ENCODE results near the gene SH3PXD2B.

DNA sequence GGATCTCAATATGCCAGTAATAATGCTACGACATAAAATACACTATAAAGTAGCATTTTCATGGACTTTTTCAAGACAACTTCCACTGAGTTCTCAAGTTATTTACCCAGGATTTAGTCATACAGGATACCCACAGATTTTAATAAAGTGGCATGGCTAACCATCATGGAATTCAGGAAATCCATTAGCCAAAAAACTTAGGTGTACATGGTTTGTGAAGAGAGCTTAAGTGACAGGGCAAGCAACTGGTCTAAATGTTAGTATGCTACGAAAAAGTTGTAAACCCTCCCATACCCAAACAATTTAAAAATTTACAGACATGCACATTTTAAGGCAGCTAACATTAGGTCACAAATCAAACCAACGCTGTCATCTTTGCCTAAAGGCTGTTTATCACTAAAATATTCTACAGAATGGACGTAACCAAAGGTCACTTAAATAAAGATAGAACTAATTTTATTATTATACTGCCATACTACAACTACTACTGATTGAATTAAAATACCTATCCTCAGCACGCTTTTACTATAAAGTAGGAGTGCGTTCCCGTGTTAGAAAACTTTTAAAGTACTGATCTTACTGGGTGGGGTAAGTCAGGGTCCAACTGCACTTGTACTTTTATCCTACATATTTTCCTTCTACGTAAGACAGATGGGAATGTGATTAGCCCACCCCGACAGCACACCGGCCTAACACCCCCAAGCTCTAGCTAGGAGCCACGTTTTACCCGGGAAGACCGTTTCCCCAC is 171.9 kb downstream of the SH3PXD2B start:
- TF ChIP-seq JUND (IDR thresholded peaks at IDR 0.05; ENCODE audit: low read depth, low read length) (no peak), MYC (IDR thresholded peaks at IDR 0.05; ENCODE audit: insufficient read depth, insufficient read length, insufficient replicate concordance, low read length, severe bottlenecking) (no peak), BACH1 (IDR thresholded peaks at IDR 0.05; ENCODE audit: borderline replicate concordance) (no peak), EGR1 (IDR thresholded peaks at IDR 0.05; ENCODE audit: borderline replicate concordance in 1 of 2, low read depth in 2 of 2, low read length in 2 of 2) (no peak), FOXK2 (IDR thresholded peaks at IDR 0.05) (no peak)
- TF ChIP-seq, protein P1, sequence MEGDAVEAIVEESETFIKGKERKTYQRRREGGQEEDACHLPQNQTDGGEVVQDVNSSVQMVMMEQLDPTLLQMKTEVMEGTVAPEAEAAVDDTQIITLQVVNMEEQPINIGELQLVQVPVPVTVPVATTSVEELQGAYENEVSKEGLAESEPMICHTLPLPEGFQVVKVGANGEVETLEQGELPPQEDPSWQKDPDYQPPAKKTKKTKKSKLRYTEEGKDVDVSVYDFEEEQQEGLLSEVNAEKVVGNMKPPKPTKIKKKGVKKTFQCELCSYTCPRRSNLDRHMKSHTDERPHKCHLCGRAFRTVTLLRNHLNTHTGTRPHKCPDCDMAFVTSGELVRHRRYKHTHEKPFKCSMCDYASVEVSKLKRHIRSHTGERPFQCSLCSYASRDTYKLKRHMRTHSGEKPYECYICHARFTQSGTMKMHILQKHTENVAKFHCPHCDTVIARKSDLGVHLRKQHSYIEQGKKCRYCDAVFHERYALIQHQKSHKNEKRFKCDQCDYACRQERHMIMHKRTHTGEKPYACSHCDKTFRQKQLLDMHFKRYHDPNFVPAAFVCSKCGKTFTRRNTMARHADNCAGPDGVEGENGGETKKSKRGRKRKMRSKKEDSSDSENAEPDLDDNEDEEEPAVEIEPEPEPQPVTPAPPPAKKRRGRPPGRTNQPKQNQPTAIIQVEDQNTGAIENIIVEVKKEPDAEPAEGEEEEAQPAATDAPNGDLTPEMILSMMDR (IDR thresholded peaks at IDR 0.05 in 2 of 3, conservative IDR thresholded peaks at IDR 0.05 in 1 of 3; ENCODE audit: control insufficient read depth in 2 of 3, extremely low read depth in 1 of 3, insufficient read depth in 1 of 3, low read depth in 3 of 3, low read length in 3 of 3): no peak

Data from GM12878 (cell line).